ENCODE data around the gene TMEM120B. TPM values are rescaled to one million over a fixed set of nuclear protein-coding genes. Genes with fewer than 3 reads are reported as not detected.

TMEM120B gene
- total and polyA plus RNA-seq, 2 experiments from 2014 or later, result 4.7 to 10.7 TPM

GRCh38 chr12:121784460-121784859 is 71.9 kb downstream of the TMEM120B start:
- no peak overlapping the region for H2AFZ ChIP-seq
- H3K4me2 ChIP-seq (ENCODE audit: unreplicated experiment), result peak overlapping the region; percentile 44
- peaks cover 30% of the 10 kb centered on the region for H3K4me1 ChIP-seq (ENCODE audit: insufficient read depth)
- no peaks in the 10 kb centered on the region for H4K20me1 ChIP-seq (ENCODE audit: insufficient read depth)
- H3K9me3 ChIP-seq (ENCODE audit: low read depth), result no peaks in the 10 kb centered on the region
- H3K9ac ChIP-seq, result peak overlapping the region; percentile 69
- WGBS, 2 experiments (ENCODE audit: low coverage in 1 of 2, low lambda C conversion rate in 2 of 2, missing lambda C conversion rate in 2 of 2), result 0 to 2% methylated on average over 6 of the region's 6 CpGs
- no peaks in the 10 kb centered on the region for H3K36me3 ChIP-seq (ENCODE audit: low read depth)
- H3K79me2 ChIP-seq (ENCODE audit: insufficient read depth), result no peaks in the 10 kb centered on the region
- DNase-seq, result peak; percentile 95
- H3K27me3 ChIP-seq (replicated peaks; ENCODE audit: insufficient read depth), result no peaks in the 10 kb centered on the region
- no peak overlapping the region for H3K4me3 ChIP-seq
- TF ChIP-seq EZH2 (IDR thresholded peaks at IDR 0.05; ENCODE audit: insufficient read depth, poor library complexity, severe bottlenecking), result no peak
- no peak for TF ChIP-seq EZH2phosphoT487 (IDR thresholded peaks at IDR 0.05; ENCODE audit: insufficient read depth, low read depth)
- in situ Hi-C loops (cut with MboI), result no loop called here
- H3K9me2 ChIP-seq (ENCODE audit: insufficient read depth), result no peaks in the 10 kb centered on the region
- peaks cover 33% of the 10 kb centered on the region for H3F3A ChIP-seq (ENCODE audit: insufficient read depth)
- H3K27ac ChIP-seq, result peak overlapping the region; percentile 78

- Histone ChIP-seq H3K79me2 (ENCODE audit: insufficient read depth) (no peaks in the 10 kb centered on the region), H3K27me3 (replicated peaks; ENCODE audit: insufficient read depth) (no peaks in the 10 kb centered on the region), H3K9ac (no peak overlapping the region), H3F3A (ENCODE audit: insufficient read depth) (peaks cover 32% of the 10 kb centered on the region), H3K4me3 (no peak overlapping the region), H4K20me1 (ENCODE audit: insufficient read depth) (no peaks in the 10 kb centered on the region), H3K9me3 (ENCODE audit: low read depth) (no peaks in the 10 kb centered on the region), H3K36me3 (ENCODE audit: low read depth) (no peaks in the 10 kb centered on the region), H2AFZ (no peak overlapping the region), H3K4me2 (ENCODE audit: unreplicated experiment) (no peak overlapping the region), H3K4me1 (ENCODE audit: insufficient read depth) (peaks cover 30% of the 10 kb centered on the region), H3K27ac (peak overlapping the region; percentile 53), H3K9me2 (ENCODE audit: insufficient read depth) (no peaks in the 10 kb centered on the region)
- WGBS, 2 experiments (ENCODE audit: low coverage in 1 of 2, low lambda C conversion rate in 2 of 2, missing lambda C conversion rate in 2 of 2), result 8 to 15% methylated on average over 6 of the region's 6 CpGs
- no peak for TF ChIP-seq EZH2phosphoT487 (IDR thresholded peaks at IDR 0.05; ENCODE audit: insufficient read depth, low read depth)
- TF ChIP-seq EZH2 (IDR thresholded peaks at IDR 0.05; ENCODE audit: insufficient read depth, poor library complexity, severe bottlenecking), result no peak
- peak; percentile 96 for DNase-seq
- in situ Hi-C loops (cut with MboI), result no loop called here
Observed at GRCh38 chr12:121786440-121786825, 73.9 kb downstream of the TMEM120B start.

- H3K9ac ChIP-seq, result no peak overlapping the region
- in situ Hi-C loops (cut with MboI), result no loop called here
- H3K27me3 ChIP-seq (replicated peaks; ENCODE audit: insufficient read depth), result no peaks in the 10 kb centered on the region
- WGBS, 2 experiments (ENCODE audit: low coverage in 1 of 2, low lambda C conversion rate in 2 of 2, missing lambda C conversion rate in 2 of 2), result 96 to 98% methylated on average over 15 to 17 of the region's 17 CpGs
- no peaks in the 10 kb centered on the region for H3K9me3 ChIP-seq (ENCODE audit: low read depth)
- DNase-seq, result no peak
- H3K9me2 ChIP-seq (ENCODE audit: insufficient read depth), result no peaks in the 10 kb centered on the region
- no peaks in the 10 kb centered on the region for H4K20me1 ChIP-seq (ENCODE audit: insufficient read depth)
- H3K4me2 ChIP-seq (ENCODE audit: unreplicated experiment), result no peak overlapping the region
- no peaks in the 10 kb centered on the region for H3K36me3 ChIP-seq (ENCODE audit: low read depth)
- peaks cover 23% of the 10 kb centered on the region for H3K4me1 ChIP-seq (ENCODE audit: insufficient read depth)
- TF ChIP-seq EZH2 (IDR thresholded peaks at IDR 0.05; ENCODE audit: insufficient read depth, poor library complexity, severe bottlenecking), result no peak
- no peak overlapping the region for H2AFZ ChIP-seq
- peaks cover 25% of the 10 kb centered on the region for H3F3A ChIP-seq (ENCODE audit: insufficient read depth)
- H3K27ac ChIP-seq, result peak overlapping the region; percentile 19; the same call in 1 of the 2 replicates
- no peak overlapping the region for H3K4me3 ChIP-seq
- no peaks in the 10 kb centered on the region for H3K79me2 ChIP-seq (ENCODE audit: insufficient read depth)
Observed at GRCh38 chr12:121787063-121788025, 74.8 kb downstream of the TMEM120B start.

- in situ Hi-C loops (cut with MboI), result no loop called here
- no peaks in the 10 kb centered on the region for H3K27me3 ChIP-seq (replicated peaks; ENCODE audit: insufficient read depth)
- WGBS, 2 experiments (ENCODE audit: low coverage in 1 of 2, low lambda C conversion rate in 2 of 2, missing lambda C conversion rate in 2 of 2), result 91 to 94% methylated on average over 7 of the region's 7 CpGs
- H3K4me1 ChIP-seq (ENCODE audit: insufficient read depth), result peaks cover 22% of the 10 kb centered on the region
- H3K9ac ChIP-seq, result no peak overlapping the region
- H3K4me3 ChIP-seq, result no peak overlapping the region
- H3K27ac ChIP-seq, result no peak overlapping the region
- TF ChIP-seq EZH2phosphoT487 (IDR thresholded peaks at IDR 0.05; ENCODE audit: insufficient read depth, low read depth), result no peak
- H3K79me2 ChIP-seq (ENCODE audit: insufficient read depth), result no peaks in the 10 kb centered on the region
- peaks cover 24% of the 10 kb centered on the region for H3F3A ChIP-seq (ENCODE audit: insufficient read depth)
- DNase-seq, result no peak
- no peaks in the 10 kb centered on the region for H3K36me3 ChIP-seq (ENCODE audit: low read depth)
- H3K4me2 ChIP-seq (ENCODE audit: unreplicated experiment), result no peak overlapping the region
- H4K20me1 ChIP-seq (ENCODE audit: insufficient read depth), result no peaks in the 10 kb centered on the region
- no peak overlapping the region for H2AFZ ChIP-seq
- H3K9me2 ChIP-seq (ENCODE audit: insufficient read depth), result no peaks in the 10 kb centered on the region
- no peaks in the 10 kb centered on the region for H3K9me3 ChIP-seq (ENCODE audit: low read depth)
Observed at GRCh38 chr12:121788176-121788818, 75.7 kb downstream of the TMEM120B start.
